ENCODE measurements around the gene EMP2.
A peak's percentile ranks its signal among the peaks of the same experiment; 100 is the strongest.
"Not testable (repeated sequence)": the region's sequence is repeated elsewhere in the genome, so short reads cannot be mapped to it uniquely, and the experiment has no call there.

Gene EMP2

GRCh38 chr16:10579965-10580882, at the start of gene EMP2:
Gene EMP2 (minus strand): TSS chr16:10580598. CDS start chr16:10547617, 32,981 bp downstream.
- DNase-seq: no peak

GRCh38 chr16:10629592-10629963, 49.2 kb upstream of the EMP2 start:
- DNase-seq: no peak

GRCh38 chr16:10625595-10626357, 45.4 kb upstream of the EMP2 start:
- DNase-seq: no peak

GRCh38 chr16:10624527-10624926, 44.1 kb upstream of the EMP2 start:
- DNase-seq: no peak

GRCh38 chr16:10623059-10623458, 42.7 kb upstream of the EMP2 start:
- no peak for DNase-seq

GRCh38 chr16:10622036-10622921, 41.9 kb upstream of the EMP2 start:
- DNase-seq: no peak

GRCh38 chr16:10621216-10621949, 41.0 kb upstream of the EMP2 start:
- DNase-seq: not testable (repeated sequence)

- DNase-seq: no peak
Observed at GRCh38 chr16:10620120-10620519, 39.7 kb upstream of the EMP2 start.

- peak; percentile 27 for DNase-seq
Observed at GRCh38 chr16:10619271-10619849, 39.0 kb upstream of the EMP2 start.

GRCh38 chr16:10618710-10619209, 38.4 kb upstream of the EMP2 start:
- DNase-seq: no peak

GRCh38 chr16:10617662-10618420, 37.4 kb upstream of the EMP2 start:
- DNase-seq: no peak

- DNase-seq: no peak
Observed at GRCh38 chr16:10616756-10617640, 36.6 kb upstream of the EMP2 start.

- DNase-seq: no peak
Observed at GRCh38 chr16:10616419-10616755, 36.0 kb upstream of the EMP2 start.

GRCh38 chr16:10614685-10615084, 34.3 kb upstream of the EMP2 start:
- no peak for DNase-seq

GRCh38 chr16:10613785-10614485, 33.5 kb upstream of the EMP2 start:
- DNase-seq: no peak

GRCh38 chr16:10612649-10613179, 32.3 kb upstream of the EMP2 start:
- DNase-seq: no peak

- DNase-seq: no peak
Observed at GRCh38 chr16:10611825-10612342, 31.5 kb upstream of the EMP2 start.

GRCh38 chr16:10610499-10611184, 30.2 kb upstream of the EMP2 start:
- no peak for DNase-seq
